Fibroblast of lung (primary cell): ENCODE measurements around the gene ALDH1L2. TPM values are rescaled to one million over a fixed set of nuclear protein-coding genes. Genes with fewer than 3 reads are reported as not detected.

Experiments used
- DNase-seq, 2 donors: peaks; one replicate each; pipeline versions ENCODE4 v3.0.0 to v3.0.0-alpha.2; 2010; ENCODE audit warnings: low read depth in 2 of 2
- H2AFZ ChIP-seq: 2 replicates; pipeline ENCODE4 v1.5.1; 2012; ENCODE audit warnings: low read length, control low read depth, inconsistent platforms
- H3K27ac ChIP-seq: 2 replicates; pipeline ENCODE4 v1.5.1; 2011; ENCODE audit warnings: low read length, control low read depth; ENCODE audit not compliant: insufficient read depth
- H3K27me3 ChIP-seq: 2 replicates; pipeline ENCODE4 v1.5.1; 2011; ENCODE audit warnings: mild to moderate bottlenecking, low read length; ENCODE audit not compliant: control insufficient read depth, insufficient read depth
- H3K36me3 ChIP-seq: 2 replicates; pipeline ENCODE4 v1.5.1; 2011; ENCODE audit warnings: low read length; ENCODE audit not compliant: control insufficient read depth, insufficient read depth
- H3K4me1 ChIP-seq: 2 replicates; pipeline ENCODE4 v1.5.1; 2011; ENCODE audit warnings: low read length; ENCODE audit not compliant: control insufficient read depth, insufficient read depth; ENCODE audit errors: extremely low read depth
- H3K4me2 ChIP-seq: 2 replicates; pipeline ENCODE4 v1.5.1; 2011; ENCODE audit warnings: low read length, control low read depth; ENCODE audit not compliant: insufficient read depth; ENCODE audit errors: extremely low read depth
- H3K4me3 ChIP-seq, 4 experiments: fragments of 200-600 bp in 1 of 4; sonication (generic) in 1 of 4; replicated peaks in 1 of 4; 2 replicates each; pipeline ENCODE4 v1.5.1; 2011 to 2016; ENCODE audit warnings: low read length in 4 of 4, low read depth in 3 of 4, mild to moderate bottlenecking in 3 of 4, control low read depth in 2 of 4, inconsistent platforms in 1 of 4, mixed read lengths in 1 of 4; ENCODE audit not compliant: insufficient read depth in 1 of 4; ENCODE audit errors: control extremely low read depth in 1 of 4
- H3K79me2 ChIP-seq: 2 replicates; pipeline ENCODE4 v1.5.1; 2012; ENCODE audit warnings: mild to moderate bottlenecking, low read length, inconsistent platforms; ENCODE audit not compliant: control insufficient read depth, insufficient read depth
- H3K9ac ChIP-seq: 2 replicates; pipeline ENCODE4 v1.5.1; 2011; ENCODE audit warnings: mild to moderate bottlenecking, low read length, control low read depth; ENCODE audit not compliant: insufficient read depth
- H3K9me3 ChIP-seq: 2 replicates; pipeline ENCODE4 v1.5.1; 2012; ENCODE audit warnings: low read depth, low read length; ENCODE audit not compliant: control insufficient read depth, insufficient read depth
- H4K20me1 ChIP-seq: 2 replicates; pipeline ENCODE4 v1.5.1; 2011; ENCODE audit warnings: low read length; ENCODE audit not compliant: control insufficient read depth, insufficient read depth; ENCODE audit errors: extremely low read depth
- EZH2 ChIP-seq: IDR thresholded peaks from 2 replicates; pipeline ENCODE4 v1.5.1; 2012; ENCODE audit warnings: low read length, control low read depth, mild to moderate bottlenecking; ENCODE audit errors: missing control alignments
- polyA plus RNA-seq, 2 donors: library from polyadenylated mRNA; depleted of rRNA in 1 of 2; stranded (reverse) in 1 of 2; unstranded in 1 of 2; fragments of >200 nt; gene quantifications; 2 replicates each; pipeline ENCODE4 v1.2.1, GENCODE V29; 2011 to 2012; ENCODE audit warnings: missing spikeins in 1 of 2
- total RNA-seq: library from RNA; depleted of rRNA; stranded (reverse); fragments of >200 nt; gene quantifications from 2 replicates; pipeline ENCODE4 v1.2.1, GENCODE V29; 2014
- TF ChIP-seq, protein P1 (sequence below), 2 donors: IDR thresholded peaks in 1 of 2; conservative IDR thresholded peaks in 1 of 2; 1 replicate in 1 of 2; 2 replicates in 1 of 2; pipeline ENCODE4 v1.5.1; 2011 to 2012; ENCODE audit warnings: low read length in 2 of 2, control low read depth in 1 of 2, inconsistent platforms in 1 of 2, low read depth in 1 of 2, mild to moderate bottlenecking in 1 of 2

ALDH1L2 gene
- total and polyA plus RNA-seq, 2 donors (not counting 1 experiment from before 2014, with no cell fraction given): 59.1 to 88.2 TPM

DNA sequence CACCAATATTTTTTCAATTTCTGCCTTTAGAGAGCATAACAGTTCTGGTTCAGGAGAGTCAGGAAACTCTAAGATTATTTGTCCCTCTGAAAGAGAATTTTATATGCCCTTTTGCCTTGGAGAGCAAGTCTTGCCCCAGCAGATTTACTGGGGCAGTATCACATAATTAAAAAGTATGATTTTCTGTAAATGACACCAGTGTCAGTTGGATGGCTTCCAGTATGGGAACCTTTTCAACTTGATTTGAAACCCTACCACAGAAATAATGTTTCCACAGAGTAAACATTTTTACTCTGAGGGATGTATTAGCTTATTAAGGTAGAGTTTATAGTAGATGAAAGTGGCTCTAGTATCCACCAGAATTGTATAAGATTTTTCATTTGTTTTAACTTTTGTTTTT lies 82.8 kb downstream of the ALDH1L2 start:
- H3K27ac ChIP-seq: no peak overlapping the region
- TF ChIP-seq, protein P1, sequence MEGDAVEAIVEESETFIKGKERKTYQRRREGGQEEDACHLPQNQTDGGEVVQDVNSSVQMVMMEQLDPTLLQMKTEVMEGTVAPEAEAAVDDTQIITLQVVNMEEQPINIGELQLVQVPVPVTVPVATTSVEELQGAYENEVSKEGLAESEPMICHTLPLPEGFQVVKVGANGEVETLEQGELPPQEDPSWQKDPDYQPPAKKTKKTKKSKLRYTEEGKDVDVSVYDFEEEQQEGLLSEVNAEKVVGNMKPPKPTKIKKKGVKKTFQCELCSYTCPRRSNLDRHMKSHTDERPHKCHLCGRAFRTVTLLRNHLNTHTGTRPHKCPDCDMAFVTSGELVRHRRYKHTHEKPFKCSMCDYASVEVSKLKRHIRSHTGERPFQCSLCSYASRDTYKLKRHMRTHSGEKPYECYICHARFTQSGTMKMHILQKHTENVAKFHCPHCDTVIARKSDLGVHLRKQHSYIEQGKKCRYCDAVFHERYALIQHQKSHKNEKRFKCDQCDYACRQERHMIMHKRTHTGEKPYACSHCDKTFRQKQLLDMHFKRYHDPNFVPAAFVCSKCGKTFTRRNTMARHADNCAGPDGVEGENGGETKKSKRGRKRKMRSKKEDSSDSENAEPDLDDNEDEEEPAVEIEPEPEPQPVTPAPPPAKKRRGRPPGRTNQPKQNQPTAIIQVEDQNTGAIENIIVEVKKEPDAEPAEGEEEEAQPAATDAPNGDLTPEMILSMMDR (conservative IDR thresholded peaks at IDR 0.05 in 1 of 2, IDR thresholded peaks at IDR 0.05 in 1 of 2; ENCODE audit: low read depth in 1 of 2, low read length in 2 of 2): no peak
- no peaks in the 10 kb centered on the region for H4K20me1 ChIP-seq
- DNase-seq: no peak
- H3K9me3 ChIP-seq: no peaks in the 10 kb centered on the region
- H2AFZ ChIP-seq: no peak overlapping the region
- no peak overlapping the region for H3K9ac ChIP-seq
- peaks cover 4% of the 10 kb centered on the region for H3K36me3 ChIP-seq
- no peaks in the 10 kb centered on the region for H3K79me2 ChIP-seq
- no peaks in the 10 kb centered on the region for H3K4me1 ChIP-seq
- no peak overlapping the region for H3K4me3 ChIP-seq
- H3K4me2 ChIP-seq: no peak overlapping the region
- no peaks in the 10 kb centered on the region for H3K27me3 ChIP-seq

DNA sequence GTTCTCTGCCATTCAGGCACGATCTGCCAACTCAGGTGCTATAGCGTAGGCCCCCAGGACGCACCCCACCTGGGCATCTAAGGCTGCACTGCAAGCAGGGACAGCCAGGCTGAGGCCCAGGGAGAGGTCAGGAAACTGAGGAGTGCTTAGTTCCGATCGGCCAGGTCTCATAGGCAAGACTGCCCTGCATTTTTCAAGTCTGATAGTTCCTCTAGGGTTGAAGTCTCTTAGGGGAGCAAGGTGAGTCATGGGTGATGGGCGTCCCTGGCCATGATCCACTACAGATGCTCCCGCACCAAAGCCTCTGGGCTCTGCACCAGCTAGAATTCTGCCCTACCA lies 84.9 kb downstream of the ALDH1L2 start:
- Histone ChIP-seq H3K27ac (no peak overlapping the region), H3K4me2 (no peak overlapping the region), H3K79me2 (no peaks in the 10 kb centered on the region), H3K4me1 (no peaks in the 10 kb centered on the region), H3K36me3 (peaks cover 4% of the 10 kb centered on the region), H3K4me3 (no peak overlapping the region), H3K9me3 (no peaks in the 10 kb centered on the region), H4K20me1 (no peaks in the 10 kb centered on the region), H2AFZ (no peak overlapping the region), H3K27me3 (no peaks in the 10 kb centered on the region), H3K9ac (no peak overlapping the region)
- no peak for DNase-seq
- no peak for TF ChIP-seq EZH2
- TF ChIP-seq, protein P1 (conservative IDR thresholded peaks at IDR 0.05 in 1 of 2, IDR thresholded peaks at IDR 0.05 in 1 of 2; ENCODE audit: low read depth in 1 of 2, low read length in 2 of 2): no peak

DNA sequence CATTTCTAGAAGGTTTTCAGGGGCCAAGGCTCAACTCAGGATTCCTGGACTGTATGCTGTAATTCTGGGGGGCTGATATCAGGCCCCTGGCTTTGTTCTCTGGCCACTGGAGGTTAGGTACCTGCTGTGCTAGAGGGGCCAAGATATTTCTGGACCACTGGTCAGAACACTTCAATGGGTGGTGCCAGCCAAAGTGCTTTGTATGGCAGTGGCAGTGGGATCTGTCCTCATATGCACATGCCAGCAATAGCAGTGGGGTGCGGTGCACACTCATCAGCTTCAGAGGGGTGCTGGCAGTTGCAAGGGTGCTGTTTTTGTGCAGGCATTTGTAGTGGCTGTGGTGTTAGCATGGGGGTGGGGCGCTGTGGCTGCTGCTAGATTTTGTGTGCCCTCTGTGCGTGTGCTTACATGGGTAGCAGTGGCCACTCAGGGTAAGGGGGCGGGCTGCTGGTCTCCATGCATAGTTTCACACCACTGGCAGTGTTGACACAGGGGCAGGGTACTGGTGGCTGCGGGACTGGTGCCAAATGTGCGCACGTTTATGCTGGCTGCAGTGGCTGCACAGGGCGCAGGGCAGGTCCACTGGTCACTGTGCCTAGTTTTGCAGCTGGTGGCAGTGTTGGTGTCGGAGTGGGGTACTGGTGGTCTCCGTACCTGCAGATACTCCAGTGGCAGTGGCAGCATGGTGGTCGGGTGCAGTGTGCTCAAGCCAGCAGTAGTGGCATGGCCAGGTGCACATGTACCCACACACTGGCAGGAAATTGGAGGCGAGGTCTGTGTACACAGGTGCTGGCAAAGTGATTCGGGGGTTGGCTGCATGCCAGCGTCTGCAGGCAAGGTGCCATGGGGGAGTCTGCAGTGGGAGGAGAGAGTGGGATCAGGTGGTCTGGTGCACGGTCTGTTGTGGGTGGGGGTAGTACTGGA lies 85.6 kb downstream of the ALDH1L2 start:
- Histone ChIP-seq H3K4me3 (no peak overlapping the region), H4K20me1 (no peaks in the 10 kb centered on the region), H3K79me2 (no peaks in the 10 kb centered on the region), H3K9me3 (no peaks in the 10 kb centered on the region), H3K9ac (no peak overlapping the region), H2AFZ (no peak overlapping the region), H3K4me1 (no peaks in the 10 kb centered on the region), H3K4me2 (no peak overlapping the region), H3K27ac (no peak overlapping the region), H3K27me3 (no peaks in the 10 kb centered on the region), H3K36me3 (peaks cover 4% of the 10 kb centered on the region)
- TF ChIP-seq EZH2: no peak
- TF ChIP-seq, protein P1 (conservative IDR thresholded peaks at IDR 0.05 in 1 of 2, IDR thresholded peaks at IDR 0.05 in 1 of 2; ENCODE audit: low read depth in 1 of 2, low read length in 2 of 2): no peak
- DNase-seq: no peak
